Prostate gland (tissue), 2 donors: ENCODE measurements around the gene CIART.

Experiments
- POLR2A ChIP-seq: fragments of 450-650 bp; IDR thresholded peaks from one replicate; pipeline ENCODE4 v1.6.1; 2016; ENCODE audit warnings: antibody characterized with exemption, mild to moderate bottlenecking
- POLR2AphosphoS5 ChIP-seq: sonication (generic); formaldehyde crosslinking; IDR thresholded peaks from one replicate; pipeline ENCODE4 v1.6.1; 2017; ENCODE audit warnings: antibody characterized with exemption
- TF ChIP-seq, protein P1 (sequence below), 4 experiments: fragments of 200-600 bp in 2 of 4; fragments of 450-650 bp in 2 of 4; sonication (generic) in 2 of 4; IDR thresholded peaks; 1 replicate in 3 of 4; 2 replicates in 1 of 4; pipeline ENCODE4 v1.5.1; 2016 to 2019; ENCODE audit warnings: antibody characterized with exemption in 4 of 4, mild to moderate bottlenecking in 2 of 4, moderate library complexity in 2 of 4

DNA sequence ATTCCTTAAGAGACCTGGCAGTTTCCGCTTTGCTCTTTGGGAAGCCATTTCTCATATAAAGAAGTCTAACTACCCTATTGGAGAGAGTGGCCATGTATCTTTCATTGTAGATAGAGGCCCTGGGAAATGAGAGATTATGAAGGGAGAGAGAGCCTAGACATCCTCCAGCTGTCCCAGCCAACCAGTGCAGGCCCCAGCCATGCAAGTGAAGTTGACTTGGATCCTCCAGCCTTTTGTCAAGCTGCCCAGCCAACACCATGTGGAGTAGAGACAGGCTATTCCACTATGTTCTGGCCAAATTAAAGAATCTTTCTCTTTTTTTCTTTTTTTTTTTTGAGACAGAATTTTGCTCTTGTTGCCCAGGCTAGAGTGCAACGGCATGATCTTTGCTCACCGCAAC lies 39.4 kb upstream of the CIART start:
- TF ChIP-seq POLR2A = no peak
- TF ChIP-seq, protein P1, sequence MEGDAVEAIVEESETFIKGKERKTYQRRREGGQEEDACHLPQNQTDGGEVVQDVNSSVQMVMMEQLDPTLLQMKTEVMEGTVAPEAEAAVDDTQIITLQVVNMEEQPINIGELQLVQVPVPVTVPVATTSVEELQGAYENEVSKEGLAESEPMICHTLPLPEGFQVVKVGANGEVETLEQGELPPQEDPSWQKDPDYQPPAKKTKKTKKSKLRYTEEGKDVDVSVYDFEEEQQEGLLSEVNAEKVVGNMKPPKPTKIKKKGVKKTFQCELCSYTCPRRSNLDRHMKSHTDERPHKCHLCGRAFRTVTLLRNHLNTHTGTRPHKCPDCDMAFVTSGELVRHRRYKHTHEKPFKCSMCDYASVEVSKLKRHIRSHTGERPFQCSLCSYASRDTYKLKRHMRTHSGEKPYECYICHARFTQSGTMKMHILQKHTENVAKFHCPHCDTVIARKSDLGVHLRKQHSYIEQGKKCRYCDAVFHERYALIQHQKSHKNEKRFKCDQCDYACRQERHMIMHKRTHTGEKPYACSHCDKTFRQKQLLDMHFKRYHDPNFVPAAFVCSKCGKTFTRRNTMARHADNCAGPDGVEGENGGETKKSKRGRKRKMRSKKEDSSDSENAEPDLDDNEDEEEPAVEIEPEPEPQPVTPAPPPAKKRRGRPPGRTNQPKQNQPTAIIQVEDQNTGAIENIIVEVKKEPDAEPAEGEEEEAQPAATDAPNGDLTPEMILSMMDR (IDR thresholded peaks at IDR 0.05) = no peak
- no peak for TF ChIP-seq POLR2AphosphoS5
